Neuronal stem cell (in vitro differentiated cells): ENCODE measurements around the gene RFPL1.

Source experiments
- DNase-seq: peaks from one replicate; pipeline ENCODE4 v3.0.0-alpha.2; 2013; ENCODE audit warnings: low spot score
- H2AFZ ChIP-seq: one replicate; pipeline ENCODE4 v1.6.1; 2013; ENCODE audit warnings: mild to moderate bottlenecking, low read length, inconsistent platforms
- H2AK5ac ChIP-seq: 2 replicates; pipeline ENCODE4 v1.6.1; 2013; ENCODE audit warnings: low read depth, mild to moderate bottlenecking, inconsistent platforms, low read length, moderate library complexity, mixed read lengths
- H2BK120ac ChIP-seq: 2 replicates; pipeline ENCODE4 v1.6.1; 2013; ENCODE audit warnings: low read depth, mild to moderate bottlenecking, inconsistent platforms, low read length, moderate library complexity, mixed read lengths
- H2BK12ac ChIP-seq: one replicate; pipeline ENCODE4 v1.6.1; 2013; ENCODE audit warnings: low read length, inconsistent platforms
- H2BK15ac ChIP-seq: 2 replicates; pipeline ENCODE4 v1.6.1; 2013; ENCODE audit warnings: mild to moderate bottlenecking, low read length, inconsistent platforms, mixed read lengths
- H2BK5ac ChIP-seq: one replicate; pipeline ENCODE4 v1.6.1; 2013; ENCODE audit warnings: inconsistent platforms, mild to moderate bottlenecking, low read length, moderate library complexity
- H3K14ac ChIP-seq: one replicate; pipeline ENCODE4 v1.6.1; 2013; ENCODE audit warnings: low read length, inconsistent platforms
- H3K18ac ChIP-seq: 2 replicates; pipeline ENCODE4 v1.6.1; 2013; ENCODE audit warnings: low read length, inconsistent platforms
- H3K23ac ChIP-seq: 2 replicates; pipeline ENCODE4 v1.6.1; 2013; ENCODE audit warnings: low read depth, mild to moderate bottlenecking, mixed read lengths, low read length, inconsistent platforms; ENCODE audit not compliant: poor library complexity
- H3K27ac ChIP-seq: replicated peaks from 3 replicates; pipeline ENCODE4 v1.5.1; 2013; ENCODE audit warnings: low read length, inconsistent platforms
- H3K27me3 ChIP-seq, 3 experiments: 2 replicates each; pipeline ENCODE4 v1.6.1; 2013; ENCODE audit warnings: low read length in 3 of 3, mild to moderate bottlenecking in 2 of 3, inconsistent platforms in 1 of 3, low read depth in 1 of 3, mixed read lengths in 1 of 3, moderate library complexity in 1 of 3; ENCODE audit not compliant: control insufficient read depth in 3 of 3, insufficient read depth in 3 of 3
- H3K36me3 ChIP-seq, 2 donors: replicated peaks in 1 of 2; 2 replicates each; pipeline ENCODE4 v1.6.1; 2013; ENCODE audit warnings: low read length in 2 of 2; ENCODE audit not compliant: control insufficient read depth in 2 of 2, insufficient read depth in 2 of 2
- H3K4ac ChIP-seq: 2 replicates; pipeline ENCODE4 v1.6.1; 2013; ENCODE audit warnings: inconsistent platforms, mild to moderate bottlenecking, low read length, moderate library complexity
- H3K4me1 ChIP-seq, 2 donors: 1 replicate in 1 of 2; 2 replicates in 1 of 2; pipeline ENCODE4 v1.6.1; 2013; ENCODE audit warnings: low read length in 2 of 2, low read depth in 1 of 2; ENCODE audit not compliant: control insufficient read depth in 2 of 2, insufficient read depth in 1 of 2
- H3K4me2 ChIP-seq: one replicate; pipeline ENCODE4 v1.6.1; 2013; ENCODE audit warnings: mild to moderate bottlenecking, low read length, inconsistent platforms; ENCODE audit not compliant: insufficient read depth, poor library complexity, severe bottlenecking
- H3K4me3 ChIP-seq, 2 donors: 2 replicates each; pipeline ENCODE4 v1.5.1; 2013; ENCODE audit warnings: low read length in 2 of 2, mild to moderate bottlenecking in 2 of 2, inconsistent platforms in 1 of 2, moderate library complexity in 1 of 2
- H3K79me1 ChIP-seq: one replicate; pipeline ENCODE4 v1.6.1; 2013; ENCODE audit warnings: low read depth, mild to moderate bottlenecking, inconsistent platforms, low read length, moderate library complexity
- H3K9ac ChIP-seq: one replicate; pipeline ENCODE4 v1.6.1; 2013; ENCODE audit warnings: mild to moderate bottlenecking, low read depth, low read length, inconsistent platforms; ENCODE audit not compliant: poor library complexity
- H3K9me3 ChIP-seq, 2 donors: replicated peaks in 1 of 2; 2 replicates each; pipeline versions ENCODE3 to v1.6.1; 2013; ENCODE audit warnings: low read length in 2 of 2, mild to moderate bottlenecking in 2 of 2, inconsistent platforms in 1 of 2, low read depth in 1 of 2, mixed read lengths in 1 of 2, moderate library complexity in 1 of 2; ENCODE audit not compliant: control insufficient read depth in 2 of 2, insufficient read depth in 1 of 2
- H4K8ac ChIP-seq: one replicate; pipeline ENCODE4 v1.6.1; 2013; ENCODE audit warnings: low read depth, mild to moderate bottlenecking, inconsistent platforms, low read length, moderate library complexity
- H4K91ac ChIP-seq: one replicate; pipeline ENCODE4 v1.6.1; 2013; ENCODE audit warnings: low read length, low read depth, mild to moderate bottlenecking, inconsistent platforms; ENCODE audit not compliant: poor library complexity
- WGBS, 2 donors: extraction: QIAGEN DNeasy Blood & Tissue Kit; methylation state at CpG; one replicate each; pipeline ENCODE4 v1.1.7; 2013; ENCODE audit warnings: missing lambda C conversion rate in 2 of 2, mixed read lengths in 1 of 2; ENCODE audit not compliant: insufficient read length in 2 of 2, insufficient replicate concordance in 1 of 2; ENCODE audit errors: extremely low coverage in 2 of 2; 5-methylcytosine and 5-hydroxymethylcytosine counted together

Gene RFPL1

GRCh38 chr22:29427176-29427760 lies 11.1 kb upstream of the RFPL1 start:
- Histone ChIP-seq H3K79me1 (no peaks in the 10 kb centered on the region), H3K14ac (no peak overlapping the region), H3K27me3 (peaks cover 0 to 16% (median 0%) of the 10 kb centered on the region in 3 experiments), H3K9ac (no peak overlapping the region), H3K4ac (no peak overlapping the region), H3K27ac (no peak overlapping the region), H3K4me3 (peak overlapping the region in 1 of 2 donors; percentile 26), H3K18ac (no peak overlapping the region), H2BK12ac (no peak overlapping the region), H4K91ac (no peak overlapping the region), H2AK5ac (no peak overlapping the region), H2BK15ac (no peak overlapping the region), H3K9me3 (no peaks in the 10 kb centered on the region), H2BK120ac (no peak overlapping the region), H3K36me3 (no peaks in the 10 kb centered on the region), H4K8ac (no peak overlapping the region), H2AFZ (no peak overlapping the region), H3K4me1 (peaks cover 0 to 2% of the 10 kb centered on the region in 2 donors), H3K4me2 (no peak overlapping the region), H3K23ac (no peak overlapping the region), H2BK5ac (no peak overlapping the region)
- DNase-seq, result no peak
- WGBS, 2 donors, result no CpG with 5 or more reads among the region's 2 CpGs

DNA sequence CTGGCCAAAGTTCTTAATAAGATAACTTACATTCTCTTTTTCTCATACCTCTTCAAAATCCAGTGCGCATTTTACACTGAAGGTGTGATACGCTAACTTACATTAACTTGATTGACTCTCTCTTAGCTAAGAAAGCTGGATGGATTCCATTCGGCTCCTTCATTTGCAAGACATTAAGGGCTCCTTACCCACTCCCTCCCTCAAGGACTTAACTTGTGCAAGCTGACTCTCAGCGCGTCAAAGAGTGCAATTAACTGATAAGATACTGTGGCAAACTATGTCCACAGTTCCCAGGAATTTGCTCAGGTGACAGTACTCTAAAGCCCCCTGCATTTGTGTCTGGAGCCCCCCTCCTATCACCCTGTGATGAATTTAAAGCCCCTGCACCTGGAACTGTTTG lies 6.4 kb upstream of the RFPL1 start:
- no peaks in the 10 kb centered on the region for H3K36me3 ChIP-seq
- no peak overlapping the region for H2AK5ac ChIP-seq
- no peak overlapping the region for H3K23ac ChIP-seq
- H3K18ac ChIP-seq, result no peak overlapping the region
- H3K4me1 ChIP-seq, result peaks cover 0 to 2% of the 10 kb centered on the region in 2 donors
- no peak overlapping the region for H4K91ac ChIP-seq
- H2BK5ac ChIP-seq, result no peak overlapping the region
- H3K4ac ChIP-seq, result no peak overlapping the region
- no peak overlapping the region for H3K27ac ChIP-seq
- H2BK120ac ChIP-seq, result no peak overlapping the region
- peaks cover 0 to 24% (median 0%) of the 10 kb centered on the region in 3 experiments for H3K27me3 ChIP-seq
- WGBS, 2 donors, result no CpG with 5 or more reads among the region's 5 CpGs
- no peaks in the 10 kb centered on the region for H3K9me3 ChIP-seq
- no peak overlapping the region for H2BK12ac ChIP-seq
- H3K4me3 ChIP-seq, result no peak overlapping the region
- H3K79me1 ChIP-seq, result no peaks in the 10 kb centered on the region
- H2BK15ac ChIP-seq, result no peak overlapping the region
- DNase-seq, result no peak
- no peak overlapping the region for H3K4me2 ChIP-seq
- no peak overlapping the region for H3K14ac ChIP-seq
- H3K9ac ChIP-seq, result no peak overlapping the region
- H4K8ac ChIP-seq, result no peak overlapping the region
- H2AFZ ChIP-seq, result no peak overlapping the region

- no peaks in the 10 kb centered on the region for H3K36me3 ChIP-seq
- H3K27me3 ChIP-seq, result peaks cover 0 to 17% (median 0%) of the 10 kb centered on the region in 3 experiments
- WGBS, 2 donors, result no CpG with 5 or more reads among the region's 3 CpGs
- no peak overlapping the region for H2BK15ac ChIP-seq
- H3K27ac ChIP-seq, result no peak overlapping the region
- H3K9me3 ChIP-seq, result no peaks in the 10 kb centered on the region
- H3K79me1 ChIP-seq, result no peaks in the 10 kb centered on the region
- H3K4me2 ChIP-seq, result no peak overlapping the region
- no peak overlapping the region for H4K8ac ChIP-seq
- no peak overlapping the region for H2BK5ac ChIP-seq
- DNase-seq, result no peak
- no peak overlapping the region for H3K14ac ChIP-seq
- no peak overlapping the region for H3K18ac ChIP-seq
- no peak overlapping the region for H3K23ac ChIP-seq
- no peak overlapping the region for H2AK5ac ChIP-seq
- no peak overlapping the region for H2BK120ac ChIP-seq
- no peak overlapping the region for H2BK12ac ChIP-seq
- H3K4me3 ChIP-seq, result no peak overlapping the region
- no peak overlapping the region for H3K4ac ChIP-seq
- H3K4me1 ChIP-seq, result peaks cover 0 to 2% of the 10 kb centered on the region in 2 donors
- H4K91ac ChIP-seq, result no peak overlapping the region
- no peak overlapping the region for H2AFZ ChIP-seq
- H3K9ac ChIP-seq, result no peak overlapping the region
Measured at GRCh38 chr22:29433856-29434255, 4.5 kb upstream of the RFPL1 start.

DNA sequence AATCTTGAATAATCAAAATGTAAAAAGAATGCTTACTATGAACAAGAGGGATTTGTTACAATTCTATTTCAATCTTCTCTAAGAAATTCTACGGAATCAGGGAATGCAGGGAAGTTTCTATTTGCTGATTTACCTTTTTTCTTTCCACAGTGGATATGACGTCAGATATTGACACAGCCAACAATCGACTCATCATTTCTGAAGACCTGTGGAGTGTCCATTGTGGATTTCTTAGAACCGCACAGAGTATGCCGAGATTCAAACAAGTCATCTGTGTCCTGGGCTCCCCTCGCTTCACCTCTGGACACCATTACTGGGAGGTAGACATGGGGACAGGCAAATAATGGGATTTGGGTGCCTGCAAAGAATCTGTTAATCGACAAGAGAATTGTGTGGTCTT lies 4.1 kb upstream of the RFPL1 start:
- H2AK5ac ChIP-seq, result no peak overlapping the region
- H3K27me3 ChIP-seq, result peaks cover 0 to 17% (median 0%) of the 10 kb centered on the region in 3 experiments
- DNase-seq, result no peak
- H4K8ac ChIP-seq, result no peak overlapping the region
- no peaks in the 10 kb centered on the region for H3K9me3 ChIP-seq
- no peak overlapping the region for H3K4ac ChIP-seq
- no peak overlapping the region for H2AFZ ChIP-seq
- no peak overlapping the region for H4K91ac ChIP-seq
- H3K4me2 ChIP-seq, result no peak overlapping the region
- no CpG with 5 or more reads among the region's 7 CpGs for WGBS, 2 donors
- no peak overlapping the region for H2BK5ac ChIP-seq
- H2BK15ac ChIP-seq, result no peak overlapping the region
- no peaks in the 10 kb centered on the region for H3K79me1 ChIP-seq
- H3K4me3 ChIP-seq, result no peak overlapping the region
- H3K14ac ChIP-seq, result no peak overlapping the region
- H2BK120ac ChIP-seq, result no peak overlapping the region
- H3K18ac ChIP-seq, result no peak overlapping the region
- H3K23ac ChIP-seq, result no peak overlapping the region
- no peak overlapping the region for H3K27ac ChIP-seq
- H3K4me1 ChIP-seq, result peaks cover 0 to 2% of the 10 kb centered on the region in 2 donors
- H3K36me3 ChIP-seq, result no peaks in the 10 kb centered on the region
- no peak overlapping the region for H3K9ac ChIP-seq
- H2BK12ac ChIP-seq, result no peak overlapping the region
